ENCODE data around the gene ZAR1L.

ZAR1L gene

GRCh38 chr13:32255724-32256109, 59.4 kb downstream of the ZAR1L start:
- DNase-seq (ENCODE audit: low spot score), result no peak

- DNase-seq (ENCODE audit: low spot score), result no peak
Observed at GRCh38 chr13:32254916-32255723, 60.0 kb downstream of the ZAR1L start.

- no peak for DNase-seq (ENCODE audit: low spot score)
Observed at GRCh38 chr13:32254416-32254815, 60.7 kb downstream of the ZAR1L start.

- DNase-seq (ENCODE audit: low spot score), result no peak
Observed at GRCh38 chr13:32253911-32254399, 61.2 kb downstream of the ZAR1L start.

Data from CD4-positive, alpha-beta T cell treated with Interleukin-6 at 100 ng/mL for 8 hours (primary cell).